LNCAP (cell line): ENCODE measurements around the gene TOX3.

Source experiments
- CTCF ChIP-seq: fragments of 450-650 bp; IDR thresholded peaks from 2 replicates; pipeline ENCODE4 v1.5.1; 2017; ENCODE audit warnings: mild to moderate bottlenecking

Gene TOX3

GRCh38 chr16:52474679-52475078 lies 72.3 kb downstream of the TOX3 start:
- no peak for TF ChIP-seq CTCF

- TF ChIP-seq CTCF, result no peak
Observed at GRCh38 chr16:52473096-52473495, 73.8 kb downstream of the TOX3 start.

- no peak for TF ChIP-seq CTCF
Observed at GRCh38 chr16:52471650-52472370, 75.1 kb downstream of the TOX3 start.

GRCh38 chr16:52470585-52470984 lies 76.4 kb downstream of the TOX3 start:
- no peak for TF ChIP-seq CTCF

- no peak for TF ChIP-seq CTCF
Observed at GRCh38 chr16:52469775-52470174, 77.2 kb downstream of the TOX3 start.

GRCh38 chr16:52469091-52469490 lies 77.9 kb downstream of the TOX3 start:
- TF ChIP-seq CTCF, result no peak

GRCh38 chr16:52467753-52468152 lies 79.2 kb downstream of the TOX3 start:
- TF ChIP-seq CTCF, result no peak

GRCh38 chr16:52466994-52467393 lies 79.9 kb downstream of the TOX3 start:
- TF ChIP-seq CTCF, result no peak
